ENCODE measurements around the gene PCSK9.

- TF ChIP-seq POLR2AphosphoS5 (IDR thresholded peaks at IDR 0.05; ENCODE audit: control insufficient read depth, insufficient read depth, low read depth, low read length) (no peak), MAZ (CRISPR knock-in tag; conservative IDR thresholded peaks at IDR 0.05 in 1 of 2, IDR thresholded peaks at IDR 0.05 in 1 of 2) (no peak), ELK1 (CRISPR knock-in tag; IDR thresholded peaks at IDR 0.05) (no peak), CTCF (IDR thresholded peaks at IDR 0.05 in 2 of 3, conservative IDR thresholded peaks at IDR 0.05 in 1 of 3; ENCODE audit: insufficient read depth in 2 of 3, low read depth in 1 of 3, low read length in 3 of 3) (no peak), RBBP5 (IDR thresholded peaks at IDR 0.05; ENCODE audit: borderline replicate concordance, insufficient read depth, low read length, poor library complexity, severe bottlenecking) (no peak), MAFK (IDR thresholded peaks at IDR 0.05; ENCODE audit: low read length) (no peak), CEBPB (tag; IDR thresholded peaks at IDR 0.05) (no peak)
Observed at GRCh38 chr1:55087439-55087838, 48.1 kb downstream of the PCSK9 start.
